HCT116 (cell line): ENCODE data around the gene PPP6R3. TPM values are rescaled to one million over a fixed set of nuclear protein-coding genes. Genes with fewer than 3 reads are reported as not detected.

Experiments used
- ATAC-seq: fragments of 200-7000 bp; cut with Tn5 transposase; 2 replicates; pipeline ENCODE4 v1.9.1; 2020; ENCODE audit warnings: mild to moderate bottlenecking, moderate library complexity
- BruUV-seq: library from RNA; stranded (reverse); fragments of 400-500 nt; replicated peaks from 2 replicates; lab custom pipeline; 2021; lab: Mats Ljungman, UMichigan
- CTCF ChIA-PET: fragments of 300-600 bp; sonication (Branson Sonifier 250); formaldehyde crosslinking; loops from one replicate; lab custom pipeline; 2021; ENCODE audit warnings: antibody characterized with exemption; lab: Charles Lee
- POLR2A ChIA-PET: fragments of 300-600, 350-600 bp; sonication (Branson Sonifier 250); formaldehyde crosslinking; loops from one replicate; lab custom pipeline; 2021; ENCODE audit warnings: antibody characterized with exemption; lab: Charles Lee
- RAD21 ChIA-PET, 2 experiments: fragments of 300-600 bp; sonication (Branson Sonifier 250); formaldehyde crosslinking; loops; one replicate each; lab custom pipeline; 2023; ENCODE audit warnings: low total read pairs in 2 of 2; ENCODE audit not compliant: uncharacterized antibody in 2 of 2, unreplicated experiment in 2 of 2, low non-redundant PET in 1 of 2; lab: Charles Lee
- DNase-seq: peaks from one replicate; pipeline ENCODE4 v3.0.0-alpha.2; 2010; ENCODE audit warnings: low read depth, low spot score
- H2AFZ ChIP-seq: fragments of 200-600 bp; shearing (Covaris generic), sonication (generic); 2 replicates; pipeline ENCODE4 v1.6.1; 2017; ENCODE audit warnings: low read depth, mixed run types, mixed read lengths, antibody characterized with exemption, low read length; ENCODE audit not compliant: poor library complexity, severe bottlenecking
- H3K27ac ChIP-seq: 2 replicates; pipeline ENCODE4 v1.5.1; 2012; ENCODE audit warnings: low read depth, low read length
- H3K27me3 ChIP-seq: fragments of 200-600 bp; sonication (generic); 2 replicates; pipeline ENCODE4 v1.6.1; 2016; ENCODE audit warnings: mixed run types, low read length, mixed read lengths; ENCODE audit not compliant: insufficient read depth
- H3K36me3 ChIP-seq, 2 experiments: fragments of 200-500 bp in 1 of 2; fragments of 200-600 bp in 1 of 2; sonication (Bioruptor generic) in 1 of 2; sonication (generic) in 1 of 2; 2 replicates each; pipeline versions ENCODE4 v1.5.1 to v1.6.1; 2014 to 2016; ENCODE audit warnings: low read length in 2 of 2, inconsistent platforms in 1 of 2, mixed read lengths in 1 of 2, mixed run types in 1 of 2; ENCODE audit not compliant: insufficient read depth in 2 of 2, control insufficient read depth in 1 of 2
- H3K4me1 ChIP-seq, 2 experiments: fragments of 200-600 bp in 1 of 2; sonication (generic) in 1 of 2; 2 replicates each; pipeline versions ENCODE4 v1.5.1 to v1.6.1; 2012 to 2017; ENCODE audit warnings: low read length in 2 of 2, inconsistent platforms in 1 of 2, mild to moderate bottlenecking in 1 of 2, mixed read lengths in 1 of 2, mixed run types in 1 of 2, moderate library complexity in 1 of 2; ENCODE audit not compliant: insufficient read depth in 2 of 2, control insufficient read depth in 1 of 2
- H3K4me2 ChIP-seq: fragments of 200-600 bp; sonication (generic); 2 replicates; pipeline ENCODE4 v1.6.1; 2017; ENCODE audit warnings: mixed run types, low read length, mixed read lengths
- H3K4me3 ChIP-seq, 2 experiments: fragments of 200-600 bp in 1 of 2; sonication (generic) in 1 of 2; replicated peaks in 1 of 2; 2 replicates each; pipeline ENCODE4 v1.5.1; 2011 to 2016; ENCODE audit warnings: low read length in 2 of 2, control low read depth in 1 of 2, low read depth in 1 of 2, mild to moderate bottlenecking in 1 of 2, mixed read lengths in 1 of 2, mixed run types in 1 of 2
- H3K79me2 ChIP-seq: fragments of 200-600 bp; sonication (generic); 2 replicates; pipeline ENCODE4 v1.6.1; 2017; ENCODE audit warnings: mild to moderate bottlenecking, mixed run types, low read length, moderate library complexity, mixed read lengths; ENCODE audit not compliant: insufficient read depth
- H3K9ac ChIP-seq: fragments of 200-600 bp; sonication (generic); 2 replicates; pipeline ENCODE4 v1.6.1; 2016; ENCODE audit warnings: low read length, mixed read lengths
- H3K9me2 ChIP-seq: fragments of 200-600 bp; sonication (generic), shearing (Covaris generic); 2 replicates; pipeline ENCODE4 v1.6.1; 2017; ENCODE audit warnings: mixed run types, mild to moderate bottlenecking, moderate library complexity; ENCODE audit not compliant: insufficient read depth
- H3K9me3 ChIP-seq, 2 experiments: fragments of 200-500 bp in 1 of 2; fragments of 200-600 bp in 1 of 2; sonication (Bioruptor generic) in 1 of 2; sonication (generic) in 1 of 2; 2 replicates each; pipeline ENCODE4 v1.6.1; 2014 to 2017; ENCODE audit warnings: low read length in 2 of 2, mixed read lengths in 2 of 2, inconsistent platforms in 1 of 2, low read depth in 1 of 2, mild to moderate bottlenecking in 1 of 2, mixed run types in 1 of 2, moderate library complexity in 1 of 2; ENCODE audit not compliant: control insufficient read depth in 1 of 2, insufficient read depth in 1 of 2
- H4K20me1 ChIP-seq: fragments of 200-600 bp; sonication (generic), shearing (Covaris generic); 2 replicates; pipeline ENCODE4 v1.6.1; 2017; ENCODE audit warnings: mixed run types, mild to moderate bottlenecking, moderate library complexity; ENCODE audit not compliant: insufficient read depth
- CBX3 ChIP-seq: IDR thresholded peaks from 2 replicates; pipeline ENCODE4 v1.6.1; 2012; ENCODE audit warnings: low read depth
- CEBPB ChIP-seq: IDR thresholded peaks from 2 replicates; pipeline ENCODE4 v1.6.1; 2012; ENCODE audit warnings: low read depth
- ELF1 ChIP-seq: IDR thresholded peaks from 2 replicates; pipeline ENCODE4 v1.6.1; 2012; ENCODE audit warnings: low read depth, borderline replicate concordance
- EZH2 ChIP-seq: fragments of 200-600 bp; sonication (generic); IDR thresholded peaks from 2 replicates; pipeline ENCODE4 v1.6.1; 2017; ENCODE audit warnings: antibody characterized with exemption, mixed run types
- EZH2phosphoT487 ChIP-seq: fragments of 200-600 bp; IDR thresholded peaks from 2 replicates; pipeline ENCODE4 v1.6.1; 2018; ENCODE audit warnings: antibody characterized with exemption, borderline replicate concordance
- FOSL1 ChIP-seq: IDR thresholded peaks from 2 replicates; pipeline ENCODE4 v1.6.1; 2012; ENCODE audit warnings: low read depth
- JUND ChIP-seq: IDR thresholded peaks from 2 replicates; pipeline ENCODE4 v1.6.1; 2012
- POLR2A ChIP-seq: IDR thresholded peaks from 2 replicates; pipeline ENCODE4 v1.7.0; 2011; ENCODE audit warnings: borderline replicate concordance; ENCODE audit not compliant: insufficient read depth, insufficient read length; ENCODE audit errors: extremely low read depth
- SP1 ChIP-seq: IDR thresholded peaks from 2 replicates; pipeline ENCODE4 v1.6.1; 2012; ENCODE audit warnings: low read depth
- TCF7L2 ChIP-seq: IDR thresholded peaks from 2 replicates; pipeline ENCODE4 v1.7.0; 2011; ENCODE audit warnings: borderline replicate concordance, inconsistent platforms; ENCODE audit not compliant: insufficient read depth, insufficient read length; ENCODE audit errors: extremely low read depth
- YY1 ChIP-seq: IDR thresholded peaks from 2 replicates; pipeline ENCODE4 v1.6.1; 2011; ENCODE audit warnings: low read length, low read depth, moderate library complexity, mild to moderate bottlenecking; ENCODE audit not compliant: insufficient replicate concordance; ENCODE audit errors: extremely low read depth
- ZFX ChIP-seq: fragments of 450-650 bp; IDR thresholded peaks from 2 replicates; pipeline ENCODE4 v1.6.1; 2017
- intact Hi-C: fragments of 100-400 bp; cut with micrococcal nuclease; formaldehyde crosslinking; loops from 2 replicates; pipeline ENCODE4 v1.10.0; 2022
- total RNA-seq: library from RNA; stranded (reverse); gene quantifications from one replicate; pipeline ENCODE4 v1.2.1, GENCODE V29; 2021; ENCODE audit not compliant: unreplicated experiment
- TF ChIP-seq, protein P1 (sequence below): IDR thresholded peaks from 2 replicates; pipeline ENCODE4 v1.6.1; 2011; ENCODE audit warnings: mild to moderate bottlenecking, low read length, moderate library complexity; ENCODE audit not compliant: insufficient replicate concordance; ENCODE audit errors: extremely low read depth
- TF ChIP-seq, protein P2 (sequence below): IDR thresholded peaks from 2 replicates; pipeline ENCODE4 v1.6.1; 2012; ENCODE audit warnings: low read depth
- TF ChIP-seq, protein P3 (sequence below): IDR thresholded peaks from 2 replicates; pipeline ENCODE4 v1.6.1; 2012
- TF ChIP-seq, protein P4 (sequence below): IDR thresholded peaks from 2 replicates; pipeline ENCODE4 v1.6.1; 2012
- TF ChIP-seq, protein P5 (sequence below), 3 experiments: fragments of 200-600 bp in 1 of 3; sonication (generic) in 1 of 3; IDR thresholded peaks in 2 of 3; conservative IDR thresholded peaks in 1 of 3; 2 replicates each; pipeline ENCODE4 v1.5.1; 2012 to 2017; ENCODE audit warnings: low read depth in 2 of 3, low read length in 2 of 3, antibody characterized with exemption in 1 of 3, borderline replicate concordance in 1 of 3, control low read depth in 1 of 3, mild to moderate bottlenecking in 1 of 3, mixed read lengths in 1 of 3, mixed run types in 1 of 3, moderate library complexity in 1 of 3; ENCODE audit not compliant: insufficient read depth in 1 of 3

The PPP6R3 gene
- total RNA-seq, 1 experiment from 2014 or later = 113 TPM

DNA sequence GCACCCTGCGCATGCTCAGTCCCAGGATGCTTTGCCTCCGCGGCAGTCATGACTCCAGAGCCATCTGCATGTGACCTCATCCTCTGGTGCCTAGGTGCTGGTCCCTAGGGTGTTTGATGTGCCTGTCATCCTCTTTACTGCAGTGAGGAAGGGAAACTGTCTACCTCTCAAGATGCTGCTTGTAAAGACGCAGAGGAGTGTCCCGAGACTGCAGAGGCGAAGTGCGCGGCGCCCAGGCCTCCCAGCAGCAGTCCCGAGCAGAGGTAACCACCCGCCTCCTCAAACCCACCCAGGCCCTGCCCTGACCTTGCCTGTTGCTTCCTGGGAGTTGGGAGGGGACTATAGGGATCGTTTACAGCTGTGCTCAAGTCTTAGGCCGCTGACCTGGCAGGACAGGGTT, 149.2 kb downstream of the PPP6R3 start:
- TF ChIP-seq, protein P1, sequence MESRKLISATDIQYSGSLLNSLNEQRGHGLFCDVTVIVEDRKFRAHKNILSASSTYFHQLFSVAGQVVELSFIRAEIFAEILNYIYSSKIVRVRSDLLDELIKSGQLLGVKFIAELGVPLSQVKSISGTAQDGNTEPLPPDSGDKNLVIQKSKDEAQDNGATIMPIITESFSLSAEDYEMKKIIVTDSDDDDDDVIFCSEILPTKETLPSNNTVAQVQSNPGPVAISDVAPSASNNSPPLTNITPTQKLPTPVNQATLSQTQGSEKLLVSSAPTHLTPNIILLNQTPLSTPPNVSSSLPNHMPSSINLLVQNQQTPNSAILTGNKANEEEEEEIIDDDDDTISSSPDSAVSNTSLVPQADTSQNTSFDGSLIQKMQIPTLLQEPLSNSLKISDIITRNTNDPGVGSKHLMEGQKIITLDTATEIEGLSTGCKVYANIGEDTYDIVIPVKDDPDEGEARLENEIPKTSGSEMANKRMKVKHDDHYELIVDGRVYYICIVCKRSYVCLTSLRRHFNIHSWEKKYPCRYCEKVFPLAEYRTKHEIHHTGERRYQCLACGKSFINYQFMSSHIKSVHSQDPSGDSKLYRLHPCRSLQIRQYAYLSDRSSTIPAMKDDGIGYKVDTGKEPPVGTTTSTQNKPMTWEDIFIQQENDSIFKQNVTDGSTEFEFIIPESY = no peak
- no peak for TF ChIP-seq CBX3
- TF ChIP-seq, protein P2, sequence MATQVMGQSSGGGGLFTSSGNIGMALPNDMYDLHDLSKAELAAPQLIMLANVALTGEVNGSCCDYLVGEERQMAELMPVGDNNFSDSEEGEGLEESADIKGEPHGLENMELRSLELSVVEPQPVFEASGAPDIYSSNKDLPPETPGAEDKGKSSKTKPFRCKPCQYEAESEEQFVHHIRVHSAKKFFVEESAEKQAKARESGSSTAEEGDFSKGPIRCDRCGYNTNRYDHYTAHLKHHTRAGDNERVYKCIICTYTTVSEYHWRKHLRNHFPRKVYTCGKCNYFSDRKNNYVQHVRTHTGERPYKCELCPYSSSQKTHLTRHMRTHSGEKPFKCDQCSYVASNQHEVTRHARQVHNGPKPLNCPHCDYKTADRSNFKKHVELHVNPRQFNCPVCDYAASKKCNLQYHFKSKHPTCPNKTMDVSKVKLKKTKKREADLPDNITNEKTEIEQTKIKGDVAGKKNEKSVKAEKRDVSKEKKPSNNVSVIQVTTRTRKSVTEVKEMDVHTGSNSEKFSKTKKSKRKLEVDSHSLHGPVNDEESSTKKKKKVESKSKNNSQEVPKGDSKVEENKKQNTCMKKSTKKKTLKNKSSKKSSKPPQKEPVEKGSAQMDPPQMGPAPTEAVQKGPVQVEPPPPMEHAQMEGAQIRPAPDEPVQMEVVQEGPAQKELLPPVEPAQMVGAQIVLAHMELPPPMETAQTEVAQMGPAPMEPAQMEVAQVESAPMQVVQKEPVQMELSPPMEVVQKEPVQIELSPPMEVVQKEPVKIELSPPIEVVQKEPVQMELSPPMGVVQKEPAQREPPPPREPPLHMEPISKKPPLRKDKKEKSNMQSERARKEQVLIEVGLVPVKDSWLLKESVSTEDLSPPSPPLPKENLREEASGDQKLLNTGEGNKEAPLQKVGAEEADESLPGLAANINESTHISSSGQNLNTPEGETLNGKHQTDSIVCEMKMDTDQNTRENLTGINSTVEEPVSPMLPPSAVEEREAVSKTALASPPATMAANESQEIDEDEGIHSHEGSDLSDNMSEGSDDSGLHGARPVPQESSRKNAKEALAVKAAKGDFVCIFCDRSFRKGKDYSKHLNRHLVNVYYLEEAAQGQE = no peak
- TF ChIP-seq YY1 = no peak
- TF ChIP-seq, protein P3, sequence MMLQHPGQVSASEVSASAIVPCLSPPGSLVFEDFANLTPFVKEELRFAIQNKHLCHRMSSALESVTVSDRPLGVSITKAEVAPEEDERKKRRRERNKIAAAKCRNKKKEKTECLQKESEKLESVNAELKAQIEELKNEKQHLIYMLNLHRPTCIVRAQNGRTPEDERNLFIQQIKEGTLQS = no peak
- TF ChIP-seq, protein P4, sequence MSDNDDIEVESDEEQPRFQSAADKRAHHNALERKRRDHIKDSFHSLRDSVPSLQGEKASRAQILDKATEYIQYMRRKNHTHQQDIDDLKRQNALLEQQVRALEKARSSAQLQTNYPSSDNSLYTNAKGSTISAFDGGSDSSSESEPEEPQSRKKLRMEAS = no peak
- TF ChIP-seq POLR2A = no peak
- TF ChIP-seq JUND = no peak
- TF ChIP-seq FOSL1 = no peak
- no peak for TF ChIP-seq ELF1
- TF ChIP-seq EZH2phosphoT487 = no peak
- TF ChIP-seq SP1 = no peak
- no peak for TF ChIP-seq EZH2
- no peak for TF ChIP-seq ZFX
- no peak for TF ChIP-seq TCF7L2
- TF ChIP-seq, protein P5, sequence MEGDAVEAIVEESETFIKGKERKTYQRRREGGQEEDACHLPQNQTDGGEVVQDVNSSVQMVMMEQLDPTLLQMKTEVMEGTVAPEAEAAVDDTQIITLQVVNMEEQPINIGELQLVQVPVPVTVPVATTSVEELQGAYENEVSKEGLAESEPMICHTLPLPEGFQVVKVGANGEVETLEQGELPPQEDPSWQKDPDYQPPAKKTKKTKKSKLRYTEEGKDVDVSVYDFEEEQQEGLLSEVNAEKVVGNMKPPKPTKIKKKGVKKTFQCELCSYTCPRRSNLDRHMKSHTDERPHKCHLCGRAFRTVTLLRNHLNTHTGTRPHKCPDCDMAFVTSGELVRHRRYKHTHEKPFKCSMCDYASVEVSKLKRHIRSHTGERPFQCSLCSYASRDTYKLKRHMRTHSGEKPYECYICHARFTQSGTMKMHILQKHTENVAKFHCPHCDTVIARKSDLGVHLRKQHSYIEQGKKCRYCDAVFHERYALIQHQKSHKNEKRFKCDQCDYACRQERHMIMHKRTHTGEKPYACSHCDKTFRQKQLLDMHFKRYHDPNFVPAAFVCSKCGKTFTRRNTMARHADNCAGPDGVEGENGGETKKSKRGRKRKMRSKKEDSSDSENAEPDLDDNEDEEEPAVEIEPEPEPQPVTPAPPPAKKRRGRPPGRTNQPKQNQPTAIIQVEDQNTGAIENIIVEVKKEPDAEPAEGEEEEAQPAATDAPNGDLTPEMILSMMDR (IDR thresholded peaks at IDR 0.05 in 2 of 3, conservative IDR thresholded peaks at IDR 0.05 in 1 of 3; ENCODE audit: borderline replicate concordance in 1 of 3, insufficient read depth in 1 of 3, low read depth in 2 of 3, low read length in 2 of 3) = no peak
- TF ChIP-seq CEBPB = no peak
- Histone ChIP-seq H3K9me3 (no peaks in the 10 kb centered on the region), H3K4me3 (no peak overlapping the region), H3K36me3 (peaks cover 37 to 52% of the 10 kb centered on the region in 2 experiments), H3K4me2 (no peak overlapping the region), H3K27me3 (no peaks in the 10 kb centered on the region), H3K9me2 (no peaks in the 10 kb centered on the region), H3K4me1 (no peaks in the 10 kb centered on the region), H3K9ac (no peak overlapping the region), H4K20me1 (no peaks in the 10 kb centered on the region), H3K79me2 (no peaks in the 10 kb centered on the region), H2AFZ (no peak overlapping the region), H3K27ac (no peak overlapping the region)
- ATAC-seq (no peak), DNase-seq (no peak)
- CTCF ChIA-PET = interaction anchor here (0.9 kb wide), 1 partner anchor 234 kb away, joined by 3 read pairs; no protein-coding TSS in a partner anchor
- BruUV-seq = no TSS peak
- RAD21 ChIA-PET = no interaction called here
- intact Hi-C loops = no loop called here
- POLR2A ChIA-PET = no interaction called here
